HEK293T (cell line): Measurements from ENCODE around the gene HBA2.
"Not testable (repeated sequence)": the region's sequence is repeated elsewhere in the genome, so short reads cannot be mapped to it uniquely, and the experiment has no call there.

Source experiments
- CTCF ChIA-PET: fragments of 350-600 bp; formaldehyde crosslinking; extraction: SDS; loops from one replicate; lab custom pipeline; 2021; ENCODE audit warnings: antibody characterized with exemption, inconsistent platforms; lab: Yijun Ruan, JAX
- POLR2A ChIA-PET: fragments of 350-600 bp; formaldehyde crosslinking; extraction: SDS; loops from one replicate; lab custom pipeline; 2020; ENCODE audit warnings: antibody characterized with exemption, inconsistent platforms; lab: Yijun Ruan, JAX
- DNase-seq: peaks from one replicate; pipeline ENCODE4 v3.0.0; 2012; ENCODE audit warnings: mixed read lengths; ENCODE audit errors: extremely low spot score
- ARNT ChIP-seq: fragments of 450-650 bp; IDR thresholded peaks from 2 replicates; pipeline ENCODE4 v1.6.1; 2017; ENCODE audit warnings: mild to moderate bottlenecking
- BHLHE40 ChIP-seq: fragments of 450-650 bp; IDR thresholded peaks from 2 replicates; pipeline ENCODE4 v1.6.1; 2016; ENCODE audit warnings: mild to moderate bottlenecking, moderate library complexity, borderline replicate concordance
- CTBP1 ChIP-seq: fragments of 450-650 bp; IDR thresholded peaks from 2 replicates; pipeline ENCODE4 v1.6.1; 2016; ENCODE audit warnings: borderline replicate concordance
- ELF4 ChIP-seq: fragments of 450-650 bp; IDR thresholded peaks from 2 replicates; pipeline ENCODE4 v1.6.1; 2017; ENCODE audit warnings: antibody characterized with exemption
- FOXM1 ChIP-seq: fragments of 450-650 bp; IDR thresholded peaks from 2 replicates; pipeline ENCODE4 v1.6.1; 2017; ENCODE audit warnings: mild to moderate bottlenecking, borderline replicate concordance
- HDGF ChIP-seq: fragments of 450-650 bp; IDR thresholded peaks from 2 replicates; pipeline ENCODE4 v1.6.1; 2017; ENCODE audit warnings: antibody characterized with exemption, borderline replicate concordance
- L3MBTL2 ChIP-seq: fragments of 450-650 bp; conservative IDR thresholded peaks from 2 replicates; pipeline ENCODE4 v1.6.1; 2016; ENCODE audit warnings: mild to moderate bottlenecking
- LEF1 ChIP-seq: fragments of 450-650 bp; IDR thresholded peaks from 2 replicates; pipeline ENCODE4 v1.6.1; 2017; ENCODE audit warnings: mild to moderate bottlenecking, borderline replicate concordance
- NFRKB ChIP-seq: fragments of 450-650 bp; IDR thresholded peaks from 2 replicates; pipeline ENCODE4 v1.6.1; 2016; ENCODE audit warnings: mild to moderate bottlenecking, moderate library complexity
- SP1 ChIP-seq: fragments of 450-650 bp; IDR thresholded peaks from 2 replicates; pipeline ENCODE4 v1.6.1; 2017
- SUZ12 ChIP-seq: fragments of 450-650 bp; IDR thresholded peaks from 2 replicates; pipeline ENCODE4 v1.6.1; 2016; ENCODE audit warnings: mild to moderate bottlenecking
- TARDBP ChIP-seq: fragments of 450-650 bp; IDR thresholded peaks from 2 replicates; pipeline ENCODE4 v1.6.1; 2016
- ZNF384 ChIP-seq: fragments of 450-650 bp; IDR thresholded peaks from 2 replicates; pipeline ENCODE4 v1.6.1; 2016
- TF ChIP-seq, protein P1 (sequence below): fragments of 450-650 bp; IDR thresholded peaks from 2 replicates; pipeline ENCODE4 v1.6.1; 2016

HBA2 gene

DNA sequence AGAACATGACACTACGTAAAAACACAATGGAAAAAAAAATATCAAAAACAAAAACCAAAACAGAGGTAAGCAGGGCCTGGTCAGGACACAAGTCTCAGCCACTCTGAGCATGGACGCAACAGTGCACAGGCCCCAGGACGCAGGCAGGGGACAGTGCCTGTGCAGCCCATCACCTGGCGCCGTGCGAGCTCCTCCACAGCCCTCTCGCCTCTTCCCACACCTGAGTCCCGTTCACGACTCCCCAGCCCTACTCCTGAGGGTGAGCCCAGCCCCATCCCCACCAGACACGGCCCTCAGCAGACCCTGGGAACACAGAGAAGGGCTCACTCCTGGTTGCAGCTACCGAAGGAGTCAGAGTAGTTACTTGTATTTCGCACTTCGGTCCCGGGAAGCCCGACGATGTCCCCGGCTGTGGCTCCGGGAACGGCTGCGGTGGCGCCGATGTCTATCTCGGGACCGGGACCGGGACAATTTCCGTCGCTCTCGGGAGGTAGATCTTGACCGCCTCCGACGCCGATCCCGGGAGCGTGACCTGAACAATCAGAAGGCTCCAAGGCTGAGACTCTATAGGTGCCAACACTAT lies 17.0 kb downstream of the HBA2 start:
- POLR2A ChIA-PET = no interaction called here
- TF ChIP-seq ZNF384 = no peak
- TF ChIP-seq ARNT = no peak
- no peak for TF ChIP-seq HDGF
- TF ChIP-seq LEF1 = no peak
- no peak for TF ChIP-seq TARDBP
- TF ChIP-seq NFRKB = no peak
- TF ChIP-seq, protein P1, sequence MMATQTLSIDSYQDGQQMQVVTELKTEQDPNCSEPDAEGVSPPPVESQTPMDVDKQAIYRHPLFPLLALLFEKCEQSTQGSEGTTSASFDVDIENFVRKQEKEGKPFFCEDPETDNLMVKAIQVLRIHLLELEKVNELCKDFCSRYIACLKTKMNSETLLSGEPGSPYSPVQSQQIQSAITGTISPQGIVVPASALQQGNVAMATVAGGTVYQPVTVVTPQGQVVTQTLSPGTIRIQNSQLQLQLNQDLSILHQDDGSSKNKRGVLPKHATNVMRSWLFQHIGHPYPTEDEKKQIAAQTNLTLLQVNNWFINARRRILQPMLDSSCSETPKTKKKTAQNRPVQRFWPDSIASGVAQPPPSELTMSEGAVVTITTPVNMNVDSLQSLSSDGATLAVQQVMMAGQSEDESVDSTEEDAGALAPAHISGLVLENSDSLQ = no peak
- no peak for TF ChIP-seq L3MBTL2
- TF ChIP-seq FOXM1 = no peak
- DNase-seq = no peak
- CTCF ChIA-PET = no interaction called here

- ChIA-PET CTCF (interaction anchor here (0.8 kb wide), 1 partner anchor 10 kb away, joined by 7 read pairs; no protein-coding TSS in a partner anchor), POLR2A (no interaction called here)
- DNase-seq = no peak
- TF ChIP-seq BHLHE40 (no peak), TARDBP (no peak), SUZ12 (no peak), L3MBTL2 (no peak), ELF4 (no peak), HDGF (no peak), LEF1 (no peak), FOXM1 (no peak)
Observed at GRCh38 chr16:191831-192230, 19.2 kb downstream of the HBA2 start.

GRCh38 chr16:192686-193085 lies 20.0 kb downstream of the HBA2 start:
- CTCF ChIA-PET = no interaction called here
- no peak for TF ChIP-seq SP1
- no peak for TF ChIP-seq NFRKB

DNA sequence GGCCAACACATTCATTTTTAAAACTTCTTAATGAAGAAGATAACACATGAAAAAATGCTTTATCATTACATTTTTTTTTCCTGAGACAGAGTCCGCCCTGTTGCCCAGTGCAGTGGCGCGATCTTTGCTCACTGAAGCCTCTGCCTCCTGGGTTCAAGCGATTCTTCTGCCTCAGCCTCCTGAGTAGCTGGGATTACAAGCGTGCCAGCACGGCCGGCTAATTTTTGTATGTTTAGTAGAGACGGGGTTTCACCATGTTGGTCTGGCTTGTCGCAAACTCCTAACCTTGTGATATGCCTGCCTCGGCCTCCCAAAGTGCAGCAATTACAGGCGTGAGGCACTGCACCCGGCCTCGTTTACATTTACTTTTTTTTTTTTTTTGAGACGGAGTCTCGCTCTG lies 20.8 kb downstream of the HBA2 start:
- no peak for TF ChIP-seq BHLHE40
- no peak for TF ChIP-seq ZNF384
- POLR2A ChIA-PET = no interaction called here
- DNase-seq = no peak
- CTCF ChIA-PET = no interaction called here

More at GRCh38 chr16:192686-193085, 20.0 kb downstream of the HBA2 start:
- no peak for DNase-seq
- POLR2A ChIA-PET = no interaction called here

GRCh38 chr16:194516-194915 lies 21.8 kb downstream of the HBA2 start:
- DNase-seq = no peak
- POLR2A ChIA-PET = no interaction called here

DNA sequence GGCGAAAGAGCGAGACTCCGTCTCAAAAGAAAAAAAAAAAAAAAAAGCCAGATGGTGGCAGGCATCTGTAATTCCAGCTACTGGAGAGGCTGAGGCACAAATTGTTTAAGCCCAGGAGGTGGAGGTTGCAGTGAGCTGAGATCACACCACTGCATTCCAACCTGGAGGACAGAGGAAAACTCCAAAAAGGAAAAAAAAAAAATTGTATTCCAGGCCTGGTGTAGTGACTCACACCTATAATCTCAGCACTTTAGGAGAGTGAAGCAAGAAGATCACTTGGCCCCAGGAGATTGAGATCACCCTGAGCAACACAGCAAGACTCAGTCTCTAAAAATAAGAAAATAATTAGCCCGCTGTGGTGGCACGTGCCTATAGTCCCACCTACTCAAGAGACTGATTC lies 27.7 kb downstream of the HBA2 start:
- TF ChIP-seq ELF4 (no peak), TARDBP (no peak), BHLHE40 (no peak), HDGF (no peak)
- ChIA-PET POLR2A (no interaction called here), CTCF (no interaction called here)
- no peak for DNase-seq

More at GRCh38 chr16:194516-194915, 21.8 kb downstream of the HBA2 start:
- TF ChIP-seq CTBP1 = no peak
- no peak for TF ChIP-seq L3MBTL2
- CTCF ChIA-PET = no interaction called here

- ChIA-PET CTCF (no interaction called here), POLR2A (no interaction called here)
- DNase-seq = no peak
- no peak for TF ChIP-seq CTBP1
- no peak for TF ChIP-seq NFRKB
- TF ChIP-seq FOXM1 = no peak
- TF ChIP-seq, protein P1 = no peak
- no peak for TF ChIP-seq LEF1
- TF ChIP-seq SUZ12 = no peak
Observed at GRCh38 chr16:203246-203645, 30.6 kb downstream of the HBA2 start.

- POLR2A ChIA-PET, DNase-seq, CTCF ChIA-PET: not testable (repeated sequence)
Observed at GRCh38 chr16:204046-204445, 31.4 kb downstream of the HBA2 start.

- POLR2A ChIA-PET, DNase-seq: not testable (repeated sequence)
- CTCF ChIA-PET = interaction anchor here (1.3 kb wide), 1 partner anchor 108 kb away, joined by 6 read pairs; no protein-coding TSS in a partner anchor
Observed at GRCh38 chr16:209359-209758, 36.7 kb downstream of the HBA2 start.

DNA sequence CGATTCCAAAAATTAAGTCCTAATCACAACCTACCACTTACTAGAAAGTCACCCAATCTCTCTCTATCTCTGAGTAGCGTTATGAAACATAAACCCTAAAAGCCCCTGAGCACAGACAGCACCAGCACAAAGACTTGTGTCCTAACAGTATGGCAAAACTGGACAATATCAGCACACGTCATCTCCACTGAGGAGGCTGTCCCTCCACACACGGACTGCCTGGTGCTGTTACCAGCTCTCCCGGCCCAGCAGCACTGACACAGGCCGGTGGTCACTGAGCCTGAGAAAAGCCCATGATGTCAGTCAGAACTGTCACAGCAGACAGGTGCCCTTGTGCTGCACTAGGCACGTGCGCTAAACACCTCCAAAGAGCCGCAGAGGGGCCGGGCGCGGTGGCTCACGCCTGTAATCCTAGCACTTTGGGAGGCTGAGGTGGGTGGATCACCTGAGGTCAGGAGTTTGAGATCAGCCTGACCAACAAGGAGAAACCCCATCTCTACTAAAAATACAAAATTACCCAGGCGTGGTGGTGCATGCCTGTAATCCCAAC lies 39.0 kb downstream of the HBA2 start:
- CTCF ChIA-PET = interaction anchor here (0.7 kb wide), 1 partner anchor 16 kb away, joined by 5 read pairs; no protein-coding TSS in a partner anchor

More for the DNA sequence above, 39.0 kb downstream of the HBA2 start:
- POLR2A ChIA-PET, DNase-seq: not testable (repeated sequence)
